LoVo (cell line): ENCODE results near the gene C6orf120.

Experiments
- DNase-seq: peaks from one replicate; pipeline ENCODE4 v3.0.0-alpha.2; 2016; ENCODE audit warnings: low spot score

C6orf120 gene

GRCh38 chr6:169701954-169702839, at the start of gene C6orf120, which contains the start of gene WDR27:
TSS of gene C6orf120 (plus strand) at chr6:169702126. CDS start at chr6:169702460, 334 bp downstream.
TSS of gene WDR27 (minus strand) at chr6:169702029. CDS start at chr6:169689005, 13,024 bp downstream.
- peak; percentile 95 for DNase-seq

GRCh38 chr6:169652896-169653295, 49.0 kb upstream of the C6orf120 start:
- no peak for DNase-seq

GRCh38 chr6:169653691-169654090, 48.2 kb upstream of the C6orf120 start:
- no peak for DNase-seq

- DNase-seq, result no peak
Measured at GRCh38 chr6:169654598-169655391, 47.1 kb upstream of the C6orf120 start.

- no peak for DNase-seq
Measured at GRCh38 chr6:169656546-169657283, 45.2 kb upstream of the C6orf120 start.

DNA sequence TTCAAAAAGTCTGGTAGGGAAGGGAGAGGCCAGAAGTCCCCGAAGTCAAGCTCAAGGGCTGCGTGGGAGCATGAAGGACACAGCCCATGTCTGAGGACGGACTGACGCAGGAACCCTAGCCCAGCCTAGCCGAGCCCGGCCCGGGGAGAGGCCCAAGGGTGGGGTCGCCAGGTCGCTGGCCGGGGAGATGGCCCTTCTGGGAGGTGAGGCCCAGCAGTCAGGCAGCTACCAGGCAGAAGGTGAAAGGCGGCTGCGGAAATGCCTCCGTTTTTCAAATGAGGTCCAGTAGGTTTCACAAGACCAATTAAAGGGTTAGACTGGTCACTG, 44.7 kb upstream of the C6orf120 start:
- DNase-seq, result no peak

DNA sequence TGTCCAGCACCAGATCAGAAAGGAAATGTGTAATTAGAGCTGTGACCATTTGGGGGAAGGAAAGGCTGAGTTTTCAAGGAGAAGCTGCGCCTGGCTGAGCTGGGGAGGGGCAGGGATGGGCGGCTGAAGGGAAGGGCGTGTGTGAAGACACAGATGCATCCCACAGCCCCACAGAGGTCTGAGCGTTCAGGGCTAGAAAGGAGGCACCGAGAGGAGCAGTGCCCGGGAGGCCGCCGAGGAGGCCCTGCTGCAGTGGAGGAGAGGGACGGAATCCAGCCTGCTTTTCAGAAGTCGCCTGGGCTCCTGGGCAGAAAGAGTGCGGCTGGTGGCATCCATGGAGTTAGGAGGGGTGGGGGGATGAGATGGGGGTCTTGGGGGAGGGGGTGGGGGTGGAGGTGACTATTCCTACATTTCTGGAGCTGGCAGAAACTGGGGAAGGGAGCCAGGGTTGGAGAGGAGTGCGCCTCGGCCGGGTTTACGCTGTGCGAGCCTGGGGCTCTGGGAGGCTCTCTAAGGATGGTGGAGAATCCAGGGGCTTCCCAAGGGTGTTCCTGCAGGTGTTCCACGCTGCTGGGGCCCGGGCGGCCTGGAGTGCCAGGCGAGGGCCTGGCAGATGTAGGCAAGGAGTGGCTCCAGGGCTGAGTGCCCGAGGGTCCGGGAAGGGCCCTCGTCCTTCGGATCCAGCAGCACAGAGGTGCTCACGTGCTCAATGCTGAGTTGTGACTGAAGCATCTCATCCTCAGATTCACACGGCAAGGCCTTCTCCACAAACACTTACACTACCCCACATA, 41.9 kb upstream of the C6orf120 start:
- DNase-seq, result no peak

DNA sequence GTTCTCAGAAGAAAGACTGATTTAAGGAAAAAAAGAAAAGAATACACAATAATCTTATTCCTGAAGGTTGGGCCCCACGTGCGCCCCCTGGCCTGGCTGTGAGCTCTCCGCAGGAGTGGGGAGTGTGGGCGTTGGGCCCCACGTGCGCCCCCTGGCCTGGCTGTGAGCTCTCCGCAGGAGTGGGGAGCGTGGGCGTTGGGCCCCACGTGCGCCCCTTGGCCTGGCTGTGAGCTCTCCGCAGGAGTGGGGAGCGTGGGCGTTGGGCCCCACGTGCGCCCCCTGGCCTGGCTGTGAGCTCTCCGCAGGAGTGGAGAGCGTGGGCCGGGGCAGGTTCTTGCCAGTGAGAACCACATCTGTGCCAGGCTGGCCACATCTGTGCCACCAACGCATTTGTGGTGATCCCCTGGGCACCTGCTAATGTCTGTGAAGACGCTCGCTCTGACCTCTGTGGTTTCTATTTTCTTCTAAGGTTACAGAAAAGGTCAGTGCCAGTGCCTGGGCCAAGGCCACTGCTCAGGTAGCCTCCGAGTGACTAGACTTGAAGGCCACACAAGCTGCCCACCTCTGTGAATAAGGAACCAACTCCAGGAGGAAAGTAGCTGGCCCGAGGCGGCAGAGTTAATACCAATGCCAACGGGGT, 41.1 kb upstream of the C6orf120 start:
- no peak for DNase-seq

GRCh38 chr6:169661391-169661756, 40.6 kb upstream of the C6orf120 start:
- no peak for DNase-seq

GRCh38 chr6:169663468-169663867, 38.5 kb upstream of the C6orf120 start:
- DNase-seq, result no peak

GRCh38 chr6:169664227-169664626, 37.7 kb upstream of the C6orf120 start:
- DNase-seq, result no peak

GRCh38 chr6:169665289-169665688, 36.6 kb upstream of the C6orf120 start:
- no peak for DNase-seq

- DNase-seq, result no peak
Measured at GRCh38 chr6:169666441-169666840, 35.5 kb upstream of the C6orf120 start.

DNA sequence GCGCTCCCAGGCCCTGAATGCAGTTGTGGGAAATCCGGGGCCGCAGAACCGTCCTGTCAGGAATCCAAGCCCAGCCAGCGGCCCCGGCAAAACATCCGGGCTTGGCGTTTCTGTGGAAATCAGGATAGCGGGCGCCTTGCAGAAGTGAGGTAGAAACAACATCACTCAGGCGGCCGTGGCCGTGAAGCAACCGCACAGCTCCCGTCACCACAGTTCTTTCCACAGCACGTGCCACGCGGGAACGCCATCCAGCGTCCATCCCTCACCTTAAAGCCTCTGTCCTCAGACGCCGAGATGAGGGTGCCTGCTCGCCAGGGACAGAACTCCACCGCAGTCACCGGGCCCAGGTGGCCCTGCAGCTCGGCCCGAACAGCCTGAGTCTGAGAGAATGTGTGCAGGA, 34.2 kb upstream of the C6orf120 start:
- no peak for DNase-seq

GRCh38 chr6:169668203-169668847, 33.6 kb upstream of the C6orf120 start:
- no peak for DNase-seq

- DNase-seq, result no peak
Measured at GRCh38 chr6:169669147-169669546, 32.8 kb upstream of the C6orf120 start.

GRCh38 chr6:169669889-169670288, 32.0 kb upstream of the C6orf120 start:
- DNase-seq, result no peak

GRCh38 chr6:169671563-169671962, 30.4 kb upstream of the C6orf120 start:
- no peak for DNase-seq

- DNase-seq, result no peak
Measured at GRCh38 chr6:169675011-169675410, 26.9 kb upstream of the C6orf120 start.

DNA sequence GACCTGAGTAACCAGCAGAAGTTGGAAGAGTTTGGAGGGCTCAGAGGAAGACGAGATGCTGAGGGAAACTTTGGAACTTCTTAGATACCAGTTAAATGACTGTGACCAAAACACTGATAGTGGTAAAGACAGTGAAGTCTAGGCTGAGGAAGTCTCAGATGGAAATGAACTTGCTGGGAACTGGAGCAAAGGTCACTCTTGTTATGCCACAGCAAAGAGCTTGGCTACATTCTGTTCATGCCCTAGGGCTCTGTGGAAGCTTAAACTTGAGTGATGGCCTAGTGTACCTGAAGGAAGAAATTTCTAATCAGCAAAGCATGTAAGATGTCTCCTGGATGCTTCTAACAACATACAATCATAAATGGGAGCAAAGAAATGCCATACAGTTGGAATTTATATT, 24.8 kb upstream of the C6orf120 start:
- no peak for DNase-seq

DNA sequence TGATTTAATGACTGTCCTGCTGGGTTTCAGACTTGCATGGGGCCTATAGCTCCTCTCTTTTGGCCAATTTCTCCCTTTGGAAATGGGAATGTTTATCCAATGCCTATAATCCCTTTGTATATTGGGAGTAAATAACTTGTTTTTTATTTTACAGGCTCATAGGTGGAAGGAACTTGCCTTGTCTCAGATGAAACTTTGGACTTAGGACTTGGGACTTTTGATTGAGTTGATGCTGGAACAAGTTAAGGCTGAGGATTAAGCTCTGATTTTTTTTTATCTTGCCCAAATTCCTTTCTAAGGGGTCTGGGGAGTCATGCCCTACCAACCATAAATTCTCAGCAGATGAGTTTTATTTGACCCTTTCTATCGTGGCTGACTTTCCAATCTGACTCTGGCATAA, 23.6 kb upstream of the C6orf120 start:
- no peak for DNase-seq
